SK-N-SH treated with all-trans-retinoic acid at 6 μM for 48 hours (cell line): ENCODE results near the gene TGFBI.

ENCODE experiments used
- ATAC-seq: fragments of 200-7000 bp; cut with Tn5 transposase; 3 replicates; pipeline ENCODE4 v1.9.1; 2020; ENCODE audit warnings: mild to moderate bottlenecking, moderate library complexity
- ARNTL ChIP-seq: fragments of 450-650 bp; formaldehyde crosslinking; IDR thresholded peaks from 2 replicates; pipeline ENCODE4 v1.5.0; 2020; ENCODE audit warnings: low read depth, mild to moderate bottlenecking, moderate library complexity, borderline replicate concordance
- BACH2 ChIP-seq: fragments of 250-450 bp; sonication (Bioruptor Pico); IDR thresholded peaks from 2 replicates; pipeline ENCODE4 v1.9.0; 2021; ENCODE audit warnings: mild to moderate bottlenecking, borderline replicate concordance
- ESRRG ChIP-seq: fragments of 250-450 bp; sonication (Bioruptor Pico); IDR thresholded peaks from 2 replicates; pipeline ENCODE4 v1.6.1; 2021; ENCODE audit warnings: mild to moderate bottlenecking
- OSR1 ChIP-seq: fragments of 250-450 bp; sonication (Bioruptor Pico); IDR thresholded peaks from 2 replicates; pipeline ENCODE4 v1.8.0; 2022; ENCODE audit warnings: moderate library complexity, mild to moderate bottlenecking, inconsistent platforms
- PPARA ChIP-seq: fragments of 250-450 bp; sonication (Bioruptor Pico); IDR thresholded peaks from 2 replicates; pipeline ENCODE4 v1.5.0; 2020; ENCODE audit warnings: mild to moderate bottlenecking, borderline replicate concordance
- SNAI2 ChIP-seq: fragments of 250-450 bp; sonication (Bioruptor Pico); IDR thresholded peaks from 2 replicates; pipeline ENCODE4 v1.5.0; 2020; ENCODE audit warnings: mild to moderate bottlenecking, moderate library complexity
- TCF4 ChIP-seq: fragments of 250-450 bp; sonication (Bioruptor Pico); IDR thresholded peaks from 2 replicates; pipeline ENCODE4 v1.8.0; 2021; ENCODE audit warnings: mild to moderate bottlenecking, moderate library complexity, borderline replicate concordance
- TOX ChIP-seq: fragments of 250-450 bp; sonication (Bioruptor Pico); IDR thresholded peaks from 2 replicates; pipeline ENCODE4 v1.8.0; 2021; ENCODE audit warnings: mild to moderate bottlenecking, moderate library complexity, borderline replicate concordance
- ZC3H10 ChIP-seq: fragments of 250-450 bp; sonication (Bioruptor Pico); IDR thresholded peaks from 2 replicates; pipeline ENCODE4 v1.5.1; 2021; ENCODE audit warnings: mild to moderate bottlenecking, moderate library complexity
- ZFP3 ChIP-seq: fragments of 250-450 bp; sonication (Bioruptor Pico); IDR thresholded peaks from 2 replicates; pipeline ENCODE4 v1.5.0; 2020; ENCODE audit warnings: mild to moderate bottlenecking, moderate library complexity
- ZNF565 ChIP-seq: fragments of 450-650 bp; formaldehyde crosslinking; conservative IDR thresholded peaks from 2 replicates; pipeline ENCODE4 v1.5.0; 2020; ENCODE audit warnings: low read depth, mild to moderate bottlenecking, moderate library complexity
- ZNF70 ChIP-seq: fragments of 450-650 bp; formaldehyde crosslinking; IDR thresholded peaks from 2 replicates; pipeline ENCODE4 v1.5.0; 2020; ENCODE audit warnings: mild to moderate bottlenecking, moderate library complexity
- ZNF8 ChIP-seq: fragments of 450-650 bp; formaldehyde crosslinking; IDR thresholded peaks from 2 replicates; pipeline ENCODE4 v1.5.0; 2020; ENCODE audit warnings: mild to moderate bottlenecking, moderate library complexity
- TF ChIP-seq, protein P1 (sequence below): fragments of 250-450 bp; sonication (Bioruptor Pico); IDR thresholded peaks from 2 replicates; pipeline ENCODE4 v1.5.1; 2021; ENCODE audit warnings: mild to moderate bottlenecking, moderate library complexity
- TF ChIP-seq, protein P2 (sequence below): fragments of 250-450 bp; sonication (Bioruptor Pico); IDR thresholded peaks from 2 replicates; pipeline ENCODE4 v1.8.0; 2020; ENCODE audit warnings: mild to moderate bottlenecking, moderate library complexity, borderline replicate concordance
- TF ChIP-seq, protein P3 (sequence below): fragments of 250-450 bp; sonication (Bioruptor Pico); IDR thresholded peaks from 2 replicates; pipeline ENCODE4 v1.5.0; 2020; ENCODE audit warnings: mild to moderate bottlenecking, moderate library complexity
- TF ChIP-seq, protein P4 (sequence below): fragments of 250-450 bp; sonication (Bioruptor Pico); IDR thresholded peaks from 2 replicates; pipeline ENCODE4 v1.8.0; 2021; ENCODE audit warnings: low read depth, mild to moderate bottlenecking, moderate library complexity, borderline replicate concordance
- TF ChIP-seq, protein P5 (sequence below): fragments of 250-450 bp; sonication (Bioruptor Pico); IDR thresholded peaks from 2 replicates; pipeline ENCODE4 v1.5.1; 2020; ENCODE audit warnings: low read depth, mild to moderate bottlenecking, moderate library complexity

TGFBI gene

DNA sequence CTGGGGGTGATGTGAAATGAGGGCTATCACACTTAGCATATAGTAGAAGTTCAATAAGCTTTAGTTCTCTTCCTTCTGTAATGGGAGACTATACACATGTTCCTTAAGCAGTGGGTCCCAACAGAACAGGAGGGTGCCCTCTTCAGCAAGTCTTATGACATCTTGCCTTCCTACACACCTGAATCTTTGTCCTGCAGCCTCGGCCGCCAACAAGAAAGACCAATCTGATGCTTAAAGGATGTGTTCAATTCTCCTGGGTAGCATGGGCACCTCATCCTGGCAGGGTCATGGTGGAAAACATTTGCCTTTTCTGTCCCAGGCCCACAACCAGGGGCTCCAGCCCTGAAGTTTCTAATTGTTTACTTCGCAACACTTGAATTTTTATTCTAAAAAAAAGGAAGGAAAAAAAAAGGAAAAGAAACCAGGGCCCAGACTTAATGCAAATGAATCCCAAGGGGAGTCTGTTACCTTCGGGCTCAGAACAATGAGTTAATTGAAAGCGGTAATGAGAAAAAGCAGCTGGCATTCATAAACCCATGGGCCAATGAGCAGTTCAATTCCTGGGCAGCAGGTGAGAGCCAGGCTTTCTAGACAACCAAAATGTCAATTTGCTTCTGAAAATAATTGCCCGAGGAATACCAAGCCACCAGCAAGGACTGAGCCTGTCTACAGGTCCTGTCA, 77.7 kb downstream of the TGFBI start:
- TF ChIP-seq, protein P1, sequence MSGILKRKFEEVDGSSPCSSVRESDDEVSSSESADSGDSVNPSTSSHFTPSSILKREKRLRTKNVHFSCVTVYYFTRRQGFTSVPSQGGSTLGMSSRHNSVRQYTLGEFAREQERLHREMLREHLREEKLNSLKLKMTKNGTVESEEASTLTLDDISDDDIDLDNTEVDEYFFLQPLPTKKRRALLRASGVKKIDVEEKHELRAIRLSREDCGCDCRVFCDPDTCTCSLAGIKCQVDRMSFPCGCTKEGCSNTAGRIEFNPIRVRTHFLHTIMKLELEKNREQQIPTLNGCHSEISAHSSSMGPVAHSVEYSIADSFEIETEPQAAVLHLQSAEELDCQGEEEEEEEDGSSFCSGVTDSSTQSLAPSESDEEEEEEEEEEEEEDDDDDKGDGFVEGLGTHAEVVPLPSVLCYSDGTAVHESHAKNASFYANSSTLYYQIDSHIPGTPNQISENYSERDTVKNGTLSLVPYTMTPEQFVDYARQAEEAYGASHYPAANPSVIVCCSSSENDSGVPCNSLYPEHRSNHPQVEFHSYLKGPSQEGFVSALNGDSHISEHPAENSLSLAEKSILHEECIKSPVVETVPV: no peak
- TF ChIP-seq ZNF70 (CRISPR knock-in tag) (no peak), BACH2 (CRISPR knock-in tag) (no peak), ZC3H10 (no peak), ZNF8 (no peak), ARNTL (CRISPR knock-in tag) (no peak), TOX (CRISPR knock-in tag) (no peak), ZNF565 (CRISPR knock-in tag) (no peak), SNAI2 (CRISPR knock-in tag) (no peak), PPARA (no peak), ESRRG (CRISPR knock-in tag) (no peak), OSR1 (CRISPR knock-in tag) (no peak), TCF4 (CRISPR knock-in tag) (no peak), ZFP3 (CRISPR knock-in tag) (no peak)
- TF ChIP-seq, protein P2, sequence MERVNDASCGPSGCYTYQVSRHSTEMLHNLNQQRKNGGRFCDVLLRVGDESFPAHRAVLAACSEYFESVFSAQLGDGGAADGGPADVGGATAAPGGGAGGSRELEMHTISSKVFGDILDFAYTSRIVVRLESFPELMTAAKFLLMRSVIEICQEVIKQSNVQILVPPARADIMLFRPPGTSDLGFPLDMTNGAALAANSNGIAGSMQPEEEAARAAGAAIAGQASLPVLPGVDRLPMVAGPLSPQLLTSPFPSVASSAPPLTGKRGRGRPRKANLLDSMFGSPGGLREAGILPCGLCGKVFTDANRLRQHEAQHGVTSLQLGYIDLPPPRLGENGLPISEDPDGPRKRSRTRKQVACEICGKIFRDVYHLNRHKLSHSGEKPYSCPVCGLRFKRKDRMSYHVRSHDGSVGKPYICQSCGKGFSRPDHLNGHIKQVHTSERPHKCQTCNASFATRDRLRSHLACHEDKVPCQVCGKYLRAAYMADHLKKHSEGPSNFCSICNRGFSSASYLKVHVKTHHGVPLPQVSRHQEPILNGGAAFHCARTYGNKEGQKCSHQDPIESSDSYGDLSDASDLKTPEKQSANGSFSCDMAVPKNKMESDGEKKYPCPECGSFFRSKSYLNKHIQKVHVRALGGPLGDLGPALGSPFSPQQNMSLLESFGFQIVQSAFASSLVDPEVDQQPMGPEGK (CRISPR knock-in tag): no peak
- TF ChIP-seq, protein P3, sequence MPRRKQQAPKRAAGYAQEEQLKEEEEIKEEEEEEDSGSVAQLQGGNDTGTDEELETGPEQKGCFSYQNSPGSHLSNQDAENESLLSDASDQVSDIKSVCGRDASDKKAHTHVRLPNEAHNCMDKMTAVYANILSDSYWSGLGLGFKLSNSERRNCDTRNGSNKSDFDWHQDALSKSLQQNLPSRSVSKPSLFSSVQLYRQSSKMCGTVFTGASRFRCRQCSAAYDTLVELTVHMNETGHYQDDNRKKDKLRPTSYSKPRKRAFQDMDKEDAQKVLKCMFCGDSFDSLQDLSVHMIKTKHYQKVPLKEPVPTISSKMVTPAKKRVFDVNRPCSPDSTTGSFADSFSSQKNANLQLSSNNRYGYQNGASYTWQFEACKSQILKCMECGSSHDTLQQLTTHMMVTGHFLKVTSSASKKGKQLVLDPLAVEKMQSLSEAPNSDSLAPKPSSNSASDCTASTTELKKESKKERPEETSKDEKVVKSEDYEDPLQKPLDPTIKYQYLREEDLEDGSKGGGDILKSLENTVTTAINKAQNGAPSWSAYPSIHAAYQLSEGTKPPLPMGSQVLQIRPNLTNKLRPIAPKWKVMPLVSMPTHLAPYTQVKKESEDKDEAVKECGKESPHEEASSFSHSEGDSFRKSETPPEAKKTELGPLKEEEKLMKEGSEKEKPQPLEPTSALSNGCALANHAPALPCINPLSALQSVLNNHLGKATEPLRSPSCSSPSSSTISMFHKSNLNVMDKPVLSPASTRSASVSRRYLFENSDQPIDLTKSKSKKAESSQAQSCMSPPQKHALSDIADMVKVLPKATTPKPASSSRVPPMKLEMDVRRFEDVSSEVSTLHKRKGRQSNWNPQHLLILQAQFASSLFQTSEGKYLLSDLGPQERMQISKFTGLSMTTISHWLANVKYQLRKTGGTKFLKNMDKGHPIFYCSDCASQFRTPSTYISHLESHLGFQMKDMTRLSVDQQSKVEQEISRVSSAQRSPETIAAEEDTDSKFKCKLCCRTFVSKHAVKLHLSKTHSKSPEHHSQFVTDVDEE (CRISPR knock-in tag): no peak
- TF ChIP-seq, protein P4, sequence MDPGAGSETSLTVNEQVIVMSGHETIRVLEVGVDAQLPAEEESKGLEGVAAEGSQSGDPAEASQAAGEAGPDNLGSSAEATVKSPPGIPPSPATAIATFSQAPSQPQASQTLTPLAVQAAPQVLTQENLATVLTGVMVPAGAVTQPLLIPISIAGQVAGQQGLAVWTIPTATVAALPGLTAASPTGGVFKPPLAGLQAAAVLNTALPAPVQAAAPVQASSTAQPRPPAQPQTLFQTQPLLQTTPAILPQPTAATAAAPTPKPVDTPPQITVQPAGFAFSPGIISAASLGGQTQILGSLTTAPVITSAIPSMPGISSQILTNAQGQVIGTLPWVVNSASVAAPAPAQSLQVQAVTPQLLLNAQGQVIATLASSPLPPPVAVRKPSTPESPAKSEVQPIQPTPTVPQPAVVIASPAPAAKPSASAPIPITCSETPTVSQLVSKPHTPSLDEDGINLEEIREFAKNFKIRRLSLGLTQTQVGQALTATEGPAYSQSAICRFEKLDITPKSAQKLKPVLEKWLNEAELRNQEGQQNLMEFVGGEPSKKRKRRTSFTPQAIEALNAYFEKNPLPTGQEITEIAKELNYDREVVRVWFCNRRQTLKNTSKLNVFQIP (CRISPR knock-in tag): no peak
- TF ChIP-seq, protein P5, sequence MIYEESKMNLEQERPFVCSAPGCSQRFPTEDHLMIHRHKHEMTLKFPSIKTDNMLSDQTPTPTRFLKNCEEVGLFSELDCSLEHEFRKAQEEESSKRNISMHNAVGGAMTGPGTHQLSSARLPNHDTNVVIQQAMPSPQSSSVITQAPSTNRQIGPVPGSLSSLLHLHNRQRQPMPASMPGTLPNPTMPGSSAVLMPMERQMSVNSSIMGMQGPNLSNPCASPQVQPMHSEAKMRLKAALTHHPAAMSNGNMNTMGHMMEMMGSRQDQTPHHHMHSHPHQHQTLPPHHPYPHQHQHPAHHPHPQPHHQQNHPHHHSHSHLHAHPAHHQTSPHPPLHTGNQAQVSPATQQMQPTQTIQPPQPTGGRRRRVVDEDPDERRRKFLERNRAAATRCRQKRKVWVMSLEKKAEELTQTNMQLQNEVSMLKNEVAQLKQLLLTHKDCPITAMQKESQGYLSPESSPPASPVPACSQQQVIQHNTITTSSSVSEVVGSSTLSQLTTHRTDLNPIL (CRISPR knock-in tag): no peak
- TF ChIP-seq, all 23 proteins: peak for 0
- ATAC-seq: no peak

DNA sequence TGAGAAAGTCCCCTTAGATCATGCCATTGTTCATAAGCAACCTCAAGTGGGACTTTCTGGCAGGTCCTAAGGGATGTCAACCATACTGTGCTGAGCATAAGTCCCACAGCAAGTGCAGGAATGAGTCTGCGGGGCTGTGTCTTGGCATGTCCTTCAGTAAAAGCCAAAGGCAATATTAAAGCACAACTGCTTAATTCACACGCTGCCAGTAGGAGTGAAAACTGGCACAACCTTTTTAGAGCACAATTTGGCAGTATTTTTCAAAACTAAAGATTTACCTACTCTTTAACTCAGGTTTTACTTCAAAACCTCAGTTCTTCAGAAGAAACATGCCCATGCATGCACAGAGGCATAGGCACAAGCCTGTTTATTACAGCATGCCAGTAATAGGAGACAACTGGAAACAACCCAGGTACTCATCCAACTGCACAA, 79.4 kb downstream of the TGFBI start:
- ATAC-seq: no peak
- TF ChIP-seq ZFP3 (CRISPR knock-in tag): no peak
- no peak for TF ChIP-seq TCF4 (CRISPR knock-in tag)
- TF ChIP-seq, protein P3 (CRISPR knock-in tag): no peak
- TF ChIP-seq OSR1 (CRISPR knock-in tag): no peak
- no peak for TF ChIP-seq ESRRG (CRISPR knock-in tag)
- TF ChIP-seq TOX (CRISPR knock-in tag): no peak
- TF ChIP-seq, all 23 proteins: peak for 0
